Stimulated activated CD4-positive, alpha-beta T cell treated with anti-CD3 and anti-CD28 coated beads, Interleukin-12 subunit alpha, Interleukin-12 subunit beta, amount 100 ng/mL, for 4 hours (primary cell): ENCODE data around the gene CIC.

ENCODE experiments used
- DNase-seq: peaks from one replicate; pipeline ENCODE4 v3.0.0-alpha.2; 2020

CIC gene

GRCh38 chr19:42278452-42279154 lies 9.6 kb downstream of the CIC start:
- no peak for DNase-seq

- no peak for DNase-seq
Measured at GRCh38 chr19:42279155-42279901, 10.3 kb downstream of the CIC start.

GRCh38 chr19:42279902-42280814 lies 11.1 kb downstream of the CIC start:
- peak; percentile 86 for DNase-seq

GRCh38 chr19:42280815-42281145 lies 11.7 kb downstream of the CIC start:
- no peak for DNase-seq

- DNase-seq, result no peak
Measured at GRCh38 chr19:42281146-42281826, 12.2 kb downstream of the CIC start.

GRCh38 chr19:42281827-42282762 lies 13.0 kb downstream of the CIC start:
- no peak for DNase-seq

GRCh38 chr19:42282819-42283187 lies 13.8 kb downstream of the CIC start:
- DNase-seq, result no peak

GRCh38 chr19:42283188-42284065 lies 14.4 kb downstream of the CIC start:
- DNase-seq, result peak; percentile 96

- peak; percentile 82 for DNase-seq
Measured at GRCh38 chr19:42284066-42284501, 15.0 kb downstream of the CIC start.

- no peak for DNase-seq
Measured at GRCh38 chr19:42284591-42285341, 15.7 kb downstream of the CIC start.

- no peak for DNase-seq
Measured at GRCh38 chr19:42285541-42285941, 16.5 kb downstream of the CIC start.

GRCh38 chr19:42285988-42286348 lies 16.9 kb downstream of the CIC start:
- DNase-seq, result no peak

GRCh38 chr19:42286349-42287016 lies 17.4 kb downstream of the CIC start:
- no peak for DNase-seq

- no peak for DNase-seq
Measured at GRCh38 chr19:42287017-42287826, 18.2 kb downstream of the CIC start.

GRCh38 chr19:42287827-42288107 lies 18.7 kb downstream of the CIC start:
- DNase-seq, result no peak

- DNase-seq, result no peak
Measured at GRCh38 chr19:42288387-42288786, 19.3 kb downstream of the CIC start.

- no peak for DNase-seq
Measured at GRCh38 chr19:42288881-42289555, 20.0 kb downstream of the CIC start.

GRCh38 chr19:42289556-42290041 lies 20.5 kb downstream of the CIC start:
- DNase-seq, result no peak
